ENCODE results near the gene RPL36AL. TPM values are rescaled to one million over a fixed set of nuclear protein-coding genes. Genes with fewer than 3 reads are reported as not detected.

The RPL36AL gene
- total RNA-seq, 1 experiment from 2014 or later = 114 TPM

DNA sequence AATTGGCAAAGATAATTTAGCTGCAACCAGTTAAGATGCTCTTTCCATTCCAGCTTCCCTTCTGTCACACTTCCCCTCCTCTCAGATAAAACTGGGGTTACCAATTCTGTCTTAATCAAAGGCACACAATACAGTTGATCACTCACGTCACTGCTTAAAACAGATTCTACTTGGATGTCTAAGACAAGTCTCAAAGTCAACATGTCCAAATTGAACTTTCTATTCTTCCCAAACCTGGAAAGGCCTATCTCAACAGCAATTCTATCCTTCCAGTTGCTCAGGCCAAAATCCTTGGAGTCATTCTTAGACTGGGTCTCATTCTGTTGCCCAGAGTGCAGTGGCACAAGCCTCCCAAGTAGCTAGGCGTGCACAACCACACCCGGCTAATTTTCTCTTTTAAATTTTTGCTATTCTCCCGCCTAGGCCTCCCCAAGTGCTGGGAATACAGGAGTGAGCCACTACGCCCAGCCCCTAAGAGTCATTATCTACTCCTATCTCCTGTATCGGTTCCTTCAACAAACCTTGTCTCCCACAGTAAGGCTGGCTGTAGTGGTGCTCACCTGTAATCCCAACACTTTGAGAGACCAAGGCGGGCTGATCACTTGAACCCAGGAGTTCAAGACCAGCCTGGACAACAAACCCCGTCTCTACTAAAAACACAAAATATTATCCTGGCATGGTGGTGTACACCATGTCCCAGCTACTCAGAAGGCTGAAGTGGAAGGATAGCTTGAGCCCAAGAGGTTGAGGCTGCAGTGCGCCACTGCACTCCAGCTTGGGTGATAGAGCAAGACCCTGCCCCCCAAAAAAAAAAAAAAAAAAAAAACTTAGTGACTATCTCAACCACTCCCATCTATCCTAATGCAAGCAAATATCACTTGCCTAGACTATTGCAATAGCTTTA lies 39.0 kb downstream of the RPL36AL start:
- DNase-seq (ENCODE audit: low spot score) = no peak

DNA sequence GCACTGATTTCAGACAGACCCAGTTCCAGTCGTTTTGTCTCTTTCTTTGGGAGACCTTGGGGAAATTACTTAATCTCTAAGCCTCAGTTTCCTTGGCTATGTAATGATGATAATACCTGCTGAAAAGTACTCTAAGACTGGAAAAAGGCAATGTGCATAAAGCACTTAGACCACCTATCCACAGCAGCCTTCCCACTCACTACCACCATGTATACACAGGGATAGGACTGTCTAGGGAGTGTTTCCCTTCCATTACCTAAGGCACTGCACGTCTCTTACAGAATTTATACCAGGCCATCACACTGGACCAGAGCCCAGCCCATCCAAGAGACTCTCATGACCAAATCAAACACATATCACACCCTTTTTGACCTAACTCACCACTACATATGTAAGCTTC lies 40.6 kb downstream of the RPL36AL start:
- DNase-seq (ENCODE audit: low spot score) = no peak

DNA sequence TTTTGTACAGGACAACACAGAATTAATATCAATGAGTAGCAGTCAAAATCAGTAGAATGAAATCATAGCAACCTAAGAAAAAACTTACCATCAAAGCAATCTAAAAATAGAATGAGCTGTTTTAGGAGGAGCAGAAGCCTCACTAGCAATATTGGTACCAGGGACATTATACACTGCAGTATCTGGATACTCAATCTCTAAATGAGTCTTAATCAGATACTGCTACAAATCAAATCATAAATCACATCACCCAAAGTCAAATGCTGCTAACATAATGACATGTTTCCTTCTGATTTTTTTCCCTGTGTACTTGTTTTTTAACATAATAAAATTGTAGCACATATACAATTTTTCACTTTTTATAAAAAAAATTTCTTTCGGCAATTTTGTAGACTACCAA lies 42.3 kb downstream of the RPL36AL start:
- no peak for DNase-seq (ENCODE audit: low spot score)

DNA sequence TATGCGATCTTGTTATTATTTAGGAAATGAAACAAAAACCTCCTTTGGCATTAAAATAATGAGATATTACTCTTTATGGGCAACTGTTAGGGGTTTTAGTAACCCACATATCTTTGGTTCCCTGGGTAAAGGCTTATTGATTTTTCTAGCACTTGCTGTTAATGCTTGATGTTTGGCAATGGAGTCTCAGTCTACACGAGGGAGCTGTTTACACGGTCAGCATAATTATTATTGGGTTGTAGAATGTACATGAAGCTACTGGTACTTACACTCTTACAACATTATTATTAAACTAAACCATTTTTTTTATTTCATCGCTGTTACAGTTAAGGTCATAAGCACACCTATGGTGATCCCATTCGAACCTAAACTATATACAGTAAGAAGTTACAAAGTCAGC lies 46.4 kb downstream of the RPL36AL start:
- DNase-seq (ENCODE audit: low spot score) = no peak

DNA sequence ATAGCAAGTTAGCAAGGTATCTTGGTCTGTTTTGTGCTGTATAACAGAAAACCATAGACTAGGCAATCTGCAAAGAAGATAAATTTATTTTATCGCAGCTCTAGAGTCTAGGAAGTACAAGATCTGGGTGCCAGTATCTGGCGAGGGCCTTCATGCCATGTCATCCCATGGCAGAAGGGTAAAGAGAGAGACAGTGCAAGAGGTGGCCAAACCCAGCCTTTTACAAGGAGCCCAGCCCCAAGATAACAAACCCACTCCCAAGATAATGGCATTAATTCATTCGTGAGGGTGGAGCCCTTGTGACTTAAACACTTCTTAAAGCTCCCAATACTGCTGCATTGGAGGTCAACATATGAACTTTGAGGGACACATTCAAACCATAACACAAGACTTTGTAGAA lies 51.1 kb downstream of the RPL36AL start:
- DNase-seq (ENCODE audit: low spot score) = no peak

Small RNA genes lying within 50 kb of the gene (small RNA-seq; reads per million reads assigned to genes)
- gene AL139099.3 (not detected), gene AL139099.4 (not detected), gene RF00019 (not detected)

Other genes starting within 250 kb of the RPL36AL start
- 1,194 and 1,378 TPM in 2 replicates for gene RPS29, start 34.2 kb downstream of the RPL36AL start, total RNA-seq (2014; rRNA removed; shearing (Covaris generic))
- 26.4 and 28.6 TPM in 2 replicates for gene LRR1, start 21.7 kb downstream of the RPL36AL start, total RNA-seq (2014; rRNA removed; shearing (Covaris generic))
- 35.5 and 36.5 TPM in 2 replicates for gene MGAT2, start 173 bp upstream of the RPL36AL start, total RNA-seq (2014; rRNA removed; shearing (Covaris generic))
- gene DNAAF2, start 14.6 kb upstream of the RPL36AL start, total RNA-seq (2014; rRNA removed; shearing (Covaris generic)) = 23.0 and 24.9 TPM in 2 replicates
- 10.3 and 14.8 TPM in 2 replicates for gene POLE2, start 67.6 kb upstream of the RPL36AL start, total RNA-seq (2014; rRNA removed; shearing (Covaris generic))
- not detected in 2 replicates for gene KLHDC1, start 72.5 kb upstream of the RPL36AL start, total RNA-seq (2014; rRNA removed; shearing (Covaris generic))
- gene KLHDC2, start 147.5 kb upstream of the RPL36AL start, total RNA-seq (2014; rRNA removed; shearing (Covaris generic)) = 61.8 and 67.8 TPM in 2 replicates
- 12.4 and 20.0 TPM in 2 replicates for gene NEMF, start 232.2 kb upstream of the RPL36AL start, total RNA-seq (2014; rRNA removed; shearing (Covaris generic))